Thymus (tissue), 11 donors: ENCODE measurements around the gene WDR27. TPM values are rescaled to one million over a fixed set of nuclear protein-coding genes. Genes with fewer than 3 reads are reported as not detected.
"Not testable (repeated sequence)": the region's sequence is repeated elsewhere in the genome, so short reads cannot be mapped to it uniquely, and the experiment has no call there.

Experiments used
- DNase-seq, 9 donors: peaks; one replicate each; pipeline ENCODE4 v3.0.0-alpha.2; 2013; ENCODE audit warnings: low spot score in 9 of 9, low read depth in 6 of 9, missing footprints in 1 of 9
- H3K27ac ChIP-seq, 2 donors: one replicate each; pipeline ENCODE4 v1.5.1; 2013; ENCODE audit warnings: control low read depth in 1 of 2, low read depth in 1 of 2, low read length in 1 of 2, mild to moderate bottlenecking in 1 of 2, moderate library complexity in 1 of 2
- H3K27me3 ChIP-seq, 2 donors: one replicate each; pipeline ENCODE4 v1.5.1; 2013; ENCODE audit warnings: low read length in 1 of 2; ENCODE audit not compliant: control insufficient read depth in 2 of 2, insufficient read depth in 1 of 2
- H3K36me3 ChIP-seq, 2 donors: one replicate each; pipeline ENCODE4 v1.5.1; 2013; ENCODE audit warnings: low read length in 1 of 2, mild to moderate bottlenecking in 1 of 2, moderate library complexity in 1 of 2; ENCODE audit not compliant: control insufficient read depth in 2 of 2, insufficient read depth in 2 of 2
- H3K4me1 ChIP-seq, 2 donors: one replicate each; pipeline ENCODE4 v1.5.1; 2013; ENCODE audit warnings: low read length in 2 of 2; ENCODE audit not compliant: control insufficient read depth in 2 of 2, insufficient read depth in 2 of 2
- H3K4me3 ChIP-seq, 2 donors: one replicate each; pipeline ENCODE4 v1.5.1; 2013; ENCODE audit warnings: low read length in 2 of 2, control low read depth in 1 of 2, mild to moderate bottlenecking in 1 of 2
- H3K9me3 ChIP-seq, 2 donors: one replicate each; pipeline ENCODE4 v1.5.1; 2013; ENCODE audit warnings: low read length in 1 of 2, mild to moderate bottlenecking in 1 of 2; ENCODE audit not compliant: control insufficient read depth in 2 of 2, insufficient read depth in 1 of 2
- WGBS: extraction: QIAGEN DNeasy Blood & Tissue Kit; methylation state at CpG from one replicate; pipeline ENCODE4 v1.1.7; 2013; 5-methylcytosine and 5-hydroxymethylcytosine counted together
- polyA plus RNA-seq: library from polyadenylated mRNA; stranded (reverse); fragments of 200-250 nt; gene quantifications from one replicate; pipeline ENCODE4 v1.2.3, GENCODE V29; 2013
- total RNA-seq: library from RNA; stranded (reverse); fragments of 120-200 nt; gene quantifications from one replicate; pipeline ENCODE4 v1.2.4, GENCODE V29; 2013
- donor health status: healthy.

Gene WDR27
- total and polyA plus RNA-seq, 2 donors, result 13.9 to 42.0 TPM

DNA sequence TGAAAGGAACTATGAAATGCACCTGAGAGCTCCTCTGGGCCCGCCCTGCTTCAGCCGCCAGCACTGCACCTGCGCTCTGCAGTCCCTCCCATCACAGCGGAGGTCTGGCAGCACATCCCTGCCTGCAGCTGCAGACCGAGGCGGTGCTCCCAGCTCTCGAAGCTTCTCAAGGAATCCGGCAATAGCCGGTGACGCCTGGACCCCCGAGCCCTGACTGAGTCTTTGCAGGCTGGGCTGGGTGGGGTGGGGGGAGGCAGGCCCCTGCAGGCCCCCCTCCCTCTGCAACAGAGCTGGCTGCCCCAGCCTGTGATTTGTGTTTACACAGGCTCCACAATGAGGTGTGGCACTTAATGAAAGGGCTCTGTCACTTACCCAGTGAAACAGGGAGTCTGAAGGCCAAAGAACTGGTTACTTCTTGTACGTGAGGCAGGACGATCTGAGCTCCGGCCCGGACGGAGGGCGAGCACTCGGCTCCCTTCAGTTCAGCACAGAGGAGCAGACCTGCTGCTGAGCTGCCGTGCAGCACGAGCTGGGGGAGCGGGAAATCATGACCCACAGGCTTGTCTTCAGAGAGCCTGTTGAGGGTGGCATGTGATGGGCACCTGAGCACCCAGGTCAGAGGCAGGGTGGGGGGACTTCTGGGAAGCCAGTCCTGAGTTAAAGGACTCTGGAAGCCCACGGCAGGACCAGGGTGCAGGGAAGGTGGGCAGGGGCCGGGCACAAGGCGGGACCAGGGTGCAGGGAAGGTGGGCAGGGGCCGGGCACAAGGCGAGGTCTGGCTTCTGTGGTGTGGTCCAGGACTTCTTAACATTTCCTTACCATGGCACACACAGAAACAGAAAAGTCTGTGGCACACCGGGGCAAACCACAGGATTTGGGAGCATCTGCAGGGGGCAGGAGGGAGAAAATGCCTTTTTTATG, 255.9 kb downstream of the WDR27 start:
- no peaks in the 10 kb centered on the region for H3K27me3 ChIP-seq
- no peak overlapping the region for H3K4me3 ChIP-seq
- no peaks in the 10 kb centered on the region for H3K36me3 ChIP-seq
- 95% methylated on average over 27 of the region's 27 CpGs for WGBS
- no peak for DNase-seq
- no peaks in the 10 kb centered on the region for H3K9me3 ChIP-seq
- H3K4me1 ChIP-seq, result no peaks in the 10 kb centered on the region
- H3K27ac ChIP-seq, result peak overlapping the region in 1 of 2 donors; percentile 17

GRCh38 chr6:169445227-169445626, 256.6 kb downstream of the WDR27 start:
- no peaks in the 10 kb centered on the region for H3K9me3 ChIP-seq
- H3K27ac ChIP-seq, result no peak overlapping the region
- WGBS, result 93% methylated on average over 7 of the region's 7 CpGs
- H3K4me3 ChIP-seq, result no peak overlapping the region
- no peaks in the 10 kb centered on the region for H3K4me1 ChIP-seq
- DNase-seq, result no peak
- H3K36me3 ChIP-seq, result no peaks in the 10 kb centered on the region
- no peaks in the 10 kb centered on the region for H3K27me3 ChIP-seq

DNA sequence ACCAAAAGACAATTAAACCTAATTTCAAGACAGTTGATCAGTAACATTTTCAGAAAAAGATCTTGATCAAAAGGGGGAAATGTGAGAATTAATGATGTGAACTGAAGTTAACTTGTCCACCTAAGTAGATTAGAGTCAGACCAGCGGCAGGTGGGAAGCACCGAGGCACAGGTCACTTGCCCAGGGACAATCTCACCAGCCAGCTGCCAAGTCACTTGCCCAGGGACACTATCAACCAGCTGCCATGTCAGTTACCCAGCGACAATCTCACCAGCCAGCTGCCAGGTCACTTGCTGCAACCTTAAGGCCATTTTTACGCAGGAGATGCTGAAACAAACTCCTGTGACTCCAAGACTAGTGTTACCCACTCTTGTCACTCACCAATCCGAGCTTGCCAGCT, 260.5 kb downstream of the WDR27 start:
- WGBS, result 92% methylated on average over 5 of the region's 5 CpGs
- no peaks in the 10 kb centered on the region for H3K27me3 ChIP-seq

DNA sequence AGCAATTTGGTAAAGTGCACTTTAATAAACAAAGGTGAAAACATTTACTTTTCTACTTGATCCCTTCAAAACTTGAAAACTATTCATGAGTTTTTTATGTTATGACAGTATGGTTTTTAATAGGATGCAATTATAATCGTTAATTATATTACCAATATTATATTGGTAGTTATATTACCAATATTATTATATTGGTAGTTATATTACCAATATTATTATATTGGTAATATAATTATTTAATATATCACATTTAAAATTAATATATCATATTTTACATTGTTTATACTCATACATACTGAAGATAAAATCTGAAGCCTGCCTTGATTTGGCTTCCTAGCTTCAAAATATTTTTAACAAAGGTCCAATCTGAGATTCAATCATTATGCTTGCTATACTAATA, 262.1 kb downstream of the WDR27 start:
- peaks cover 0 to 7% of the 10 kb centered on the region in 2 donors for H3K9me3 ChIP-seq
- no peak for DNase-seq
- H3K4me3 ChIP-seq, result no peak overlapping the region
- no peaks in the 10 kb centered on the region for H3K4me1 ChIP-seq
- WGBS, result 0% methylated on average over 1 of the region's 1 CpG
- no peaks in the 10 kb centered on the region for H3K27me3 ChIP-seq
- H3K36me3 ChIP-seq, result no peaks in the 10 kb centered on the region
- no peak overlapping the region for H3K27ac ChIP-seq

More for the DNA sequence above, 260.5 kb downstream of the WDR27 start:
- no peak for DNase-seq
- H3K4me3 ChIP-seq, result no peak overlapping the region
- H3K9me3 ChIP-seq, result no peaks in the 10 kb centered on the region
- no peaks in the 10 kb centered on the region for H3K36me3 ChIP-seq
- H3K4me1 ChIP-seq, result no peaks in the 10 kb centered on the region
- H3K27ac ChIP-seq, result no peak overlapping the region

DNA sequence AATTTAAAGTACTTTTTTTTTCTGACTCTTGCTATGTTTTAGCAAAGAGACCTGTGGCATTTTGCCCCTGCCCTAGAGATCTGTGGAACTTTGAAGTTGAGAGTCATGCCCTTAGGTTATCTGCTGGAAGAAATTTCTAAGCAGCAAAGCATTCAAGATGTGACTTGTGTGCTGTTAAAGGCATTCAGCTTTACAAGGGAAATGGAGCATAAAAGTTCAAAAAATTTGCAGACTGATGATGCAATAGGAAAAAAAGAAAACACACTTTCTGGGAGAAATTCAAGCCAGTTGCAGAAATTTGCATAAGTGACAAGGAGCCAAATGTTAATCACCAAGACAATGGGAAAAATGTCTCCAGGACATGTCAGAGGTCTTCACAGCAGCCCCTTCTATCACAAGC, 267.3 kb downstream of the WDR27 start:
- not testable (repeated sequence) for DNase-seq, H3K36me3 ChIP-seq, H3K27ac ChIP-seq, H3K4me3 ChIP-seq, H3K27me3 ChIP-seq, H3K4me1 ChIP-seq
- H3K9me3 ChIP-seq, result peaks cover 3 to 15% of the 10 kb centered on the region in 2 donors

DNA sequence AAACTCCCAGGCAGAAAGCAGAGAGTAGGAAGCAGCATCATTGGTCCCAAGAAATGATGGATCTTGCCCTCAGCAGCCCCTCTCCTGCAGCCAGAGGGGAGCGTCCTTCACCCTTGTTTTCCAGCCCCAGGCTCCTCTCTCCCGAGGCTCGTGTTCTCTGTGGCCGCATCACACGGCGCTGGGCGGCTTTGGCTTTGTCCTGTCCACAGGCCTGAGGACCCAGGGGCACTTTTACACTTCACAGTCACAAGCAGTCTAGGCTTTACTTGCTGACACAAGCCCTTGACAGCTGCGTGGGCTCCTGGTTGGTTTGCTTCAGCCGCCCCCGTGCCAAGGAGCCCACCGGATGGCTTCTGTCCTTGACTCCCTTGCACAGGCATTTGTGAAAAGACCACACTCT, 272.8 kb downstream of the WDR27 start:
- no peak overlapping the region for H3K27ac ChIP-seq
- peaks cover 0 to 6% of the 10 kb centered on the region in 2 donors for H3K4me1 ChIP-seq
- WGBS, result 97% methylated on average over 11 of the region's 11 CpGs
- no peaks in the 10 kb centered on the region for H3K27me3 ChIP-seq
- no peaks in the 10 kb centered on the region for H3K36me3 ChIP-seq
- peaks cover 5 to 35% of the 10 kb centered on the region in 2 donors for H3K9me3 ChIP-seq
- no peak for DNase-seq
- H3K4me3 ChIP-seq, result no peak overlapping the region

GRCh38 chr6:169428532-169428931, 273.3 kb downstream of the WDR27 start:
- H3K4me1 ChIP-seq, result peaks cover 0 to 6% of the 10 kb centered on the region in 2 donors
- H3K36me3 ChIP-seq, result no peaks in the 10 kb centered on the region
- no peak overlapping the region for H3K27ac ChIP-seq
- DNase-seq, result no peak
- peaks cover 5 to 40% of the 10 kb centered on the region in 2 donors for H3K9me3 ChIP-seq
- H3K27me3 ChIP-seq, result no peaks in the 10 kb centered on the region
- H3K4me3 ChIP-seq, result no peak overlapping the region
- 73% methylated on average over 12 of the region's 12 CpGs for WGBS

DNA sequence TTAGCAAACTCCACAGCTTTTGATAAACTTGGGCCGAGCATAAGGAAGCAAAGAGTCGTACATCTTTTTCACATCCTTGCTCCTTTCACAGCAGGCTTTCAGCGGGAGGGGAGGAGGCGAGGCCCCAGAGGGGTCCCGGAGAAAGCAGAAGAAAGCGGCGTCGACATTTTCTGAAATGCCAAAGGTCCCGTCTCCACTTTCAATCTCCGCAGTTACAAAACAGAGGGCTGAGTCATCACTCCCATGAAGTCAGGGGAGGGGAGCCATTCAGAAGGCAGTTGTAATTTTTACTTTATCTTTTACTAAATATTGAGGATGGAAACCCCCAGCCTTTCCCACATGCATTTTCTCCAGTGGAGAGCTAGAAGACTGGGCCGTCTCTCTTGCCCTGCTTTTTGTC, 274.0 kb downstream of the WDR27 start:
- H3K4me3 ChIP-seq, result no peak overlapping the region
- H3K27ac ChIP-seq, result peak overlapping the region in 1 of 2 donors; percentile 69
- peaks cover 0 to 6% of the 10 kb centered on the region in 2 donors for H3K4me1 ChIP-seq
- H3K27me3 ChIP-seq, result no peaks in the 10 kb centered on the region
- no peak for DNase-seq
- peaks cover 5 to 40% of the 10 kb centered on the region in 2 donors for H3K9me3 ChIP-seq
- WGBS, result 50% methylated on average over 11 of the region's 11 CpGs
- H3K36me3 ChIP-seq, result no peaks in the 10 kb centered on the region

GRCh38 chr6:169426611-169427010, 275.2 kb downstream of the WDR27 start:
- DNase-seq, result no peak
- H3K27me3 ChIP-seq, result no peaks in the 10 kb centered on the region
- 88% methylated on average over 10 of the region's 10 CpGs for WGBS
- peaks cover 5 to 40% of the 10 kb centered on the region in 2 donors for H3K9me3 ChIP-seq
- H3K27ac ChIP-seq, result no peak overlapping the region
- H3K4me1 ChIP-seq, result peaks cover 0 to 6% of the 10 kb centered on the region in 2 donors
- no peak overlapping the region for H3K4me3 ChIP-seq
- H3K36me3 ChIP-seq, result no peaks in the 10 kb centered on the region
